Fibroblast of peridontal ligament (primary cell): Measurements from ENCODE around the gene ATP5F1B.
"Not testable (repeated sequence)": the region's sequence is repeated elsewhere in the genome, so short reads cannot be mapped to it uniquely, and the experiment has no call there.

Experiments used
- DNase-seq: peaks from one replicate; pipeline ENCODE4 v3.0.0-alpha.2; 2010; ENCODE audit errors: extremely low read depth

ATP5F1B gene

DNA sequence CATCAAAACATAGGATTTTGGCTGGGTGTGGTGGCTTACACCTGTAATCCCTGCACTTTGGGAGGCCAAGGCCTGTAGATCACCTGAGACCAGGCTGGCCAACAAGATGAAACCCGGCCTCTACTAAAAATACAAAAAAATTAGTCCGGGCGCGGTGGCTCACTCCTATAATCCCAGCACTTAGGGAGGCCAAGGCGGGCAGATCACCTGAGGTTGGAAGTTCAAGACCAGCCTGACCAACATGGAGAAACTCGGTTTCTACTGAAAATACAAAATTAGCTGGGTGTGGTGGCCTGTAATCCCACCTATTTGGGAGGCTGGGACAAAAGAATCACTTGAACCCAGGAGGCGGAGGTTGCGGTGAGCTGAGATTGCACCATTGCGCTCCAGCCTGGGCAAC lies 2.2 kb upstream of the ATP5F1B start:
- not testable (repeated sequence) for DNase-seq

DNA sequence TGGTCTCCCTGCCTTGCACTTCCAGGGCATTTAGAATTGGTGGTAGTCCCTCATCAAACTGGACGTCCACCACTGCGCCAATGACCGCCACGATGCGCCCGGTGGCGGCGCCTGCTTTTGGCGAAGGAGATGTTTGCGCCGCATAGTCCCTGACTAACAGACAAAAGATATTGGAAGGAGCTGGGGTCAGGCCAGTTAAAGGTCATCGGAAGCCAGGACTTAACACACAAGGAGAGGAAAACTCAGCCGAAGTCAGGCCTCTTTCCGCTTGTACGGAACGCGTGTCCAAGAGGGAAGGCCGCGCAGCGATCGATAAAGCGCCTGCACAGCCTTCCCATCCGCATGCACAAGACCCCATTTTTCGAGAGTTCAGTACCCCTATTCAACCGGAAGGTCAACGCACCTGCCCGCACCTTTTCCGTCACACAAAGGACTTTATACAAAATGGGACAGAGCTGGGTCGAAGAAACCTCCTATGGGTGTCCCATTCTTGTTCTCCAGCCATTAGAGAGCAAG lies 525 bp downstream of the ATP5F1B start:
- DNase-seq = peak; percentile 15

GRCh38 chr12:56644654-56645053 lies 1.1 kb downstream of the ATP5F1B start:
- peak; percentile 49 for DNase-seq

DNA sequence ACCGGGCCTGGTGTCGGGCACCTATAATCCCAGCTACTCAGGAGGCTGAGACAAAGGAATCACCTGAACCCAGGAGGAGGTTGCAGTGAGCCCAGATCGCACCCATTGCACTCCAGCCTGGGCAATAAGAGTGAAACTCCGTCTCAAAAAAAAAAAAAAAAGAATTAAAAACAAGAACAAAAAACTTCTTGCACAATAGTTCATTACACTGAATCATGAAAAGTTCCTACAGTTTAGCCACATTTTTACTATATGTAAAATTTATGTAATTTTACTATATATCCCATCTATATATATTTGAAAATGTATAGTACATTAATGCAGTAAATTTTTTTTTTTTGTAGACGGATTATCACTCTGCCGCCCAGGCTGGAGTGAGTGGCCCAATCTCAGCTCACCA lies 4.6 kb downstream of the ATP5F1B start:
- DNase-seq = no peak

- DNase-seq = no peak
Measured at GRCh38 chr12:56637621-56638020, 8.2 kb downstream of the ATP5F1B start.

GRCh38 chr12:56636675-56637540 lies 8.9 kb downstream of the ATP5F1B start:
- DNase-seq = peak; percentile 100

- DNase-seq = peak; percentile 81
Measured at GRCh38 chr12:56635806-56636674, 9.7 kb downstream of the ATP5F1B start.

- peak; percentile 63 for DNase-seq
Measured at GRCh38 chr12:56634837-56635791, 10.7 kb downstream of the ATP5F1B start.

- DNase-seq = no peak
Measured at GRCh38 chr12:56634242-56634836, 11.4 kb downstream of the ATP5F1B start.

GRCh38 chr12:56633468-56634241 lies 12.1 kb downstream of the ATP5F1B start:
- DNase-seq = no peak

DNA sequence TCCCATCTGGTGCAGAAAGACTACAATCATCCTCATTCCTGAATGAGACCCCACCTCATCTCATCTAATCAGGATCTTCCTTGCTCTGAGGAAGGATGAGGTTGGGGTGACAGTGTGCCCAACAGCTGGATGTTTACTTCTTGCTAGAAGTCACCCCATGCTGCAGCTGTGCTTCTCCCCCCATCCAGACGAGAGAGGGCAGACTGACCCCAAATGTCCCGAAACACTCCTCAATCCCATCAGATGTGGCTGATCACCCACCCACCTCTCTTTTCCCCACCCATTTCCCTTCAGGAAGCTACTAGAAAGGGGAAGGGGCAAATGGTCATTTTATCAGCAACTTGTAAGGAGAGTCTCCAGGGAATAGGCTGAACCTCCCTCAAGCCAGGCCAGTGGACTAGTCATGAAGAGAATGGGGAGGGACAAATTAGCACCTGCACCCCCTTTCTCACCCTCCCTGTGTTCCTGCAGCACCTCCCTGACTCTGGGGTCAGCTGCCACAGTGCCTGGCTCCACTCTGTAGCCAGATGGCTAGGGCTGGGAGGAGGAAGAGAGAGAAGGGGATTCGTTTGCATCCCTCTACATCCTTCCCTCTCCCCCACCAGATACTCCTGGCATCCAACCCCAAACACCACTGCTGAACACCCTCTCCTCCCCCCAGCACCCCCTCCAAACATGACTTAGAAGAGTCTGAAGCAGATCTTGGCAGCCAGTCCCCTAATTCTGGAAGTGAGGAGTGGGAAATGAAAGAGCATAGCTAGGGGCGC lies 12.9 kb downstream of the ATP5F1B start:
- DNase-seq = no peak

DNA sequence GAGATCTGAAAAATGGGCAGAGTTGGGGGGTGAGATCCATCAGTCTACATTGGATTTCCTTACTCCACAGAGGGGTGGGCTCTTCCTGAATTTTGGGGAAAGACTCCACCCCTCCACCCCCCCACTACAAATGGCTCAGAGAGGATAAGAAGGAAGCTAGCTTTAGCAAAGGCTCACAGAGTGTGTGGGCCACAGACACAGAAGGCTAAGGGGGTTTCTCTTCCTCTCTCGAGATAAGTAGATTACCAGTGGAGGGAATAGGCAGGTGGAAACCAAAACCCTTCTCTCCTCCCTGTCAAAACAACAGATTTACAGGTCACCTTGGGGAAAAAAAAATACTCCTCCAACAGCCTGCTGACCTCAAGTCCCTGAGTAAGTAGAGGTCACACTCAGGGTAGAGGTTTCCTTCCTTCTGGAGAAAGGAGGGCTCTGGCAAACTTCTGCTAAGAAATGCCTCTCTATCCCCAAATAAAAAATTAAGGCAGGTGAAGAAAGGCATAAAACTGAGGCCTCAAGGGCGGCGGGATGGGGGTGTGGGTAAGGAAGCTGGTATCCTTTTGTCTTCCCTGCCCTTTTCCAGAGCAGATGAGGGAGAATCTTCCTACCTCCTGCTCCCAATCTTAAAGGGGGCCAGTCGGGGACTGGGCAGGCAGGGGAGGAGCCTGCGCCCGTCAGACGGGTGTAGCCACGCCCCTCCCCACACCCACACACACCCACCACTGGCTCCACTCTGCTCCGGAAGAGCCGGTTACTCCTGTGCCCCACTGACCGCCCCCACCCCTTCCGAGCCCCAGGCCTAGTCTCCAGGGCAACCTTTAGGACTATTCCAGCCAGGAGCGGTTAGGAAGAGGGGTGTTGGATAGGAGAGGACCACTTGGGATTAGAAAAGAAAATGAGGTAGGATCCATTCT lies 13.7 kb downstream of the ATP5F1B start:
- no peak for DNase-seq

GRCh38 chr12:56630180-56630632 lies 15.6 kb downstream of the ATP5F1B start, which contains the start of gene BAZ2A:
BAZ2A (minus strand) TSS chr12:56630326; CDS start chr12:56617530, 12,796 bp downstream.
- peak; percentile 64 for DNase-seq

- DNase-seq = no peak
Measured at GRCh38 chr12:56629459-56630179, 16.2 kb downstream of the ATP5F1B start.

GRCh38 chr12:56628671-56629458 lies 16.9 kb downstream of the ATP5F1B start:
- DNase-seq = peak; percentile 87

- DNase-seq = no peak
Measured at GRCh38 chr12:56626701-56627100, 19.1 kb downstream of the ATP5F1B start.

- DNase-seq = no peak
Measured at GRCh38 chr12:56622535-56622934, 23.2 kb downstream of the ATP5F1B start.
